Measurements from ENCODE around the gene ARAP2. TPM values are rescaled to one million over a fixed set of nuclear protein-coding genes. Genes with fewer than 3 reads are reported as not detected.

Gene ARAP2
- total and polyA plus RNA-seq, 7 donors = 3.6 to 22.9 (median 16.9) TPM

DNA sequence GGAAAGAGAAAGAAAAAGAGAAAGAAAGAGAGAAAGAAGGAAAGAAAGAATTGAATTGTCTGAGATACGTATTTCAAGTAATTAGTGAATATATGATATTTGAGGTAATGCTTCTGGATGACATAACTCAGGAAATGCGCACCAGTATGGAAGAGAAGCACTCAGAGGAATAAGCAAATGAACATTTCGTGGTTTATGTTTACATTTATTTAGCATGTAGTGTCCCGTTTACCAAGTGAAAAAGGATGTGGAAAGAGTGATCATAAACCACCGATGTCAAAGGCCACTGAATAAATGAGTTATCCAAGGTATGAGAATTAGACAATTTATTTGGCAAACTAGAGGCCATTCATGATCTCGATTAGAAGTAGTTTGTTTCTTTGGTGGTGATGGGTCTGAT lies 200.4 kb downstream of the ARAP2 start:
- intact Hi-C loops (cut with DNase I) = no loop called here
- Histone ChIP-seq H3K4me1 (no peaks in the 10 kb centered on the region), H3K27ac (no peak overlapping the region), H3K36me3 (no peaks in the 10 kb centered on the region), H3K27me3 (no peaks in the 10 kb centered on the region), H3K9me3 (no peaks in the 10 kb centered on the region), H3K4me3 (no peak overlapping the region)
- WGBS, 2 donors = 87 to 90% methylated on average over 6 of the region's 6 CpGs
- TF ChIP-seq POLR2AphosphoS5 (IDR thresholded peaks at IDR 0.05) (no peak), POLR2A (IDR thresholded peaks at IDR 0.05) (no peak), EP300 (IDR thresholded peaks at IDR 0.05) (no peak)
- TF ChIP-seq, protein P1, sequence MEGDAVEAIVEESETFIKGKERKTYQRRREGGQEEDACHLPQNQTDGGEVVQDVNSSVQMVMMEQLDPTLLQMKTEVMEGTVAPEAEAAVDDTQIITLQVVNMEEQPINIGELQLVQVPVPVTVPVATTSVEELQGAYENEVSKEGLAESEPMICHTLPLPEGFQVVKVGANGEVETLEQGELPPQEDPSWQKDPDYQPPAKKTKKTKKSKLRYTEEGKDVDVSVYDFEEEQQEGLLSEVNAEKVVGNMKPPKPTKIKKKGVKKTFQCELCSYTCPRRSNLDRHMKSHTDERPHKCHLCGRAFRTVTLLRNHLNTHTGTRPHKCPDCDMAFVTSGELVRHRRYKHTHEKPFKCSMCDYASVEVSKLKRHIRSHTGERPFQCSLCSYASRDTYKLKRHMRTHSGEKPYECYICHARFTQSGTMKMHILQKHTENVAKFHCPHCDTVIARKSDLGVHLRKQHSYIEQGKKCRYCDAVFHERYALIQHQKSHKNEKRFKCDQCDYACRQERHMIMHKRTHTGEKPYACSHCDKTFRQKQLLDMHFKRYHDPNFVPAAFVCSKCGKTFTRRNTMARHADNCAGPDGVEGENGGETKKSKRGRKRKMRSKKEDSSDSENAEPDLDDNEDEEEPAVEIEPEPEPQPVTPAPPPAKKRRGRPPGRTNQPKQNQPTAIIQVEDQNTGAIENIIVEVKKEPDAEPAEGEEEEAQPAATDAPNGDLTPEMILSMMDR (IDR thresholded peaks at IDR 0.05) = no peak
- no peak for DNase-seq

DNA sequence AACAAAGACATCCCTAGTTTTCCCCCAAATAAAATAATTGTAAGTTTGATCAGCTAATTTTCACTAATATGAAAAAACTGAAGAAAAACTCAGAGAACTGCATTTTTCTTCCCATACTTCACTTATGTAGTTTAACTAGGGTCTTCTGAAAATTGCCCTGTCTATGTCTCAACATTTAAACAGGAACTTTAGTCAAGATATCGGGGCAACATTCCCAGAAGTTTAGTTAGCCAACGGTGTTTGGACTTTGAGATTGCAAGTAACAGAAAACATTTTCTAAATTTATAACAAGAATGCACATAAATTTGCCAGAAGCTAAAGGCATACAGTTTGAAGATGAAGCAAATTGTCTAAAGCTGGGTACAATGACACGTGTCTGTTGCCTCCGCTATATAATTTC lies 201.1 kb downstream of the ARAP2 start:
- no peak overlapping the region for H3K27ac ChIP-seq
- WGBS, 2 donors = 74 to 90% methylated on average over 4 of the region's 4 CpGs
- no peak overlapping the region for H3K4me3 ChIP-seq
- TF ChIP-seq POLR2A (IDR thresholded peaks at IDR 0.05) (no peak), EP300 (IDR thresholded peaks at IDR 0.05) (no peak), POLR2AphosphoS5 (IDR thresholded peaks at IDR 0.05) (no peak)
- TF ChIP-seq, protein P1 (IDR thresholded peaks at IDR 0.05) = no peak
- no peaks in the 10 kb centered on the region for H3K27me3 ChIP-seq
- DNase-seq = no peak
- H3K4me1 ChIP-seq = no peaks in the 10 kb centered on the region
- H3K36me3 ChIP-seq = no peaks in the 10 kb centered on the region
- no peaks in the 10 kb centered on the region for H3K9me3 ChIP-seq
- intact Hi-C loops (cut with DNase I) = no loop called here

DNA sequence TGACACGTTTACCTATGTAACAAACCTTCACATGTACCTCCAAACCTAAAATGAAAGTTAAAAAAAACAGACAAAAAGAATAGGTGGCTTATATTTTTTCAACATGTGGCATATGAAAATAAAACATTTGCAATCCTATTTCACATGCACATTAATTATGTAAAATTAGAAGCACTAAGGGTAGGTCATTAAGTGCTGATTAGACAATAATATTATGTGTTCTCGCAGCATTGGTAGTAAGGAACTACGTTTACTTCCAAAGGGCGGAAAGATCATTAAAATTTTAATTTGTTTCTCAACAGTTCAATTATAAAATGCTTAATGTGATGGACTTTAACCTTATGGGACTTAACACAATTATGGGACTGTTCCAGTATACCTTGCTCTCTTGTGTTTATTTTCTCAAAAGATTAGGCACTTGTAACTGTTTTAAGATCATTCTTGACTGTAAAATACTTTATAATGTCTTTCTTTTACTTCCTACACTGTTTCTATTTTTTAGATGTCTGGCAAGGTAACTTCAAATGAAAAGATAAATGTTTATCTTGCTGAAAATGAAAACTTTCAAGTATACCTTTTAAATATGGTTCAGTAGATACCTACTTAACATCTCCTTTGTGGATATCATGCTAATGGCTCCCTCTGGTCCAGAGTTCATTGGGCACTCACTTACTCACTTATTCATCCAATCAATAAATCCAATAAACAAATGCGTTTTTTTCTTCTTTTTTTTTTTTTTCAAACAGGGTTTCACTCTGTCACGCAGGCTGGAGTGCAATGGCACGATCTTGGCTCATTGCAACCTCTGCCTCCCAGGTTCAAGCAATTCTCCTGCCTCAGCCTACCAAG lies 202.0 kb downstream of the ARAP2 start:
- Histone ChIP-seq H3K27ac (no peak overlapping the region), H3K36me3 (no peaks in the 10 kb centered on the region)
- 27 to 69% methylated on average over 7 of the region's 7 CpGs for WGBS, 2 donors

DNA sequence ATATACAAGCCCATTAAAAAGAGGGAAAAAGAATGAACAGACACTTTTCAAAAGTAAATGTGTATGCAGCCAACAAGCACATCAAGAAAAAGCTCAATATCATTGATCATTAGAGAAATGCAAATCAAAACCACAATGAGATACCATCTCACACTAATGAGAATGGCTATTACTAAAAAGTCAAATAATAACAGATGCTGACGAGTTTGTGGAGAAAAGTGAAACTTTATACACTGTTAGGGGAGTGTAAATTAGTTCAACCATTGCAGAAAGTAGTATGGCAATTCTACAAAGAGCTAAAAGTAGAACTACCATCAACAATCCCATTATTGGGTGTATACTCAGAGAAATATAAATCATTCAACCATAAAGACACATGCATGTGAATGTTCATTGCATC lies 203.0 kb downstream of the ARAP2 start:
- intact Hi-C loops (cut with DNase I) = no loop called here
- no peak overlapping the region for H3K4me3 ChIP-seq
- no peak for DNase-seq
- no peaks in the 10 kb centered on the region for H3K9me3 ChIP-seq
- no peaks in the 10 kb centered on the region for H3K36me3 ChIP-seq
- TF ChIP-seq POLR2AphosphoS5 (IDR thresholded peaks at IDR 0.05) (no peak), EP300 (IDR thresholded peaks at IDR 0.05) (no peak)
- TF ChIP-seq, protein P1 (IDR thresholded peaks at IDR 0.05) = no peak
- H3K27me3 ChIP-seq = no peaks in the 10 kb centered on the region
- no peak overlapping the region for H3K27ac ChIP-seq
- WGBS, 2 donors = 79 to 81% methylated on average over 1 of the region's 1 CpG
- no peaks in the 10 kb centered on the region for H3K4me1 ChIP-seq

More for the DNA sequence above, 202.0 kb downstream of the ARAP2 start:
- no peaks in the 10 kb centered on the region for H3K9me3 ChIP-seq
- no peaks in the 10 kb centered on the region for H3K27me3 ChIP-seq
- H3K4me1 ChIP-seq = no peaks in the 10 kb centered on the region
- TF ChIP-seq POLR2AphosphoS5 (IDR thresholded peaks at IDR 0.05) (no peak), POLR2A (IDR thresholded peaks at IDR 0.05) (no peak), EP300 (IDR thresholded peaks at IDR 0.05) (no peak)
- TF ChIP-seq, protein P1 (IDR thresholded peaks at IDR 0.05) = no peak
- H3K4me3 ChIP-seq = no peak overlapping the region
- intact Hi-C loops (cut with DNase I) = no loop called here
- no peak for DNase-seq
